ENCODE results near the gene PKD2L1. TPM values are rescaled to one million over a fixed set of nuclear protein-coding genes. Genes with fewer than 3 reads are reported as not detected.
A peak's percentile ranks its signal among the peaks of the same experiment; 100 is the strongest.
"Not testable (repeated sequence)": the region's sequence is repeated elsewhere in the genome, so short reads cannot be mapped to it uniquely, and the experiment has no call there.

The PKD2L1 gene
- polyA plus RNA-seq (ENCODE audit: insufficient read length in 12 of 12), result under 1 TPM in 6 of 12 donors, not detected in 6; 0.05 to 0.39 (median 0.18) TPM
- long read RNA-seq, donor 1, result 0 reads
- long read RNA-seq, donor 2, result 0 reads
- long read RNA-seq, donor 3, partial matches to known transcripts, result 13 of 13 reads
- long read RNA-seq, donor 3, other reads (novel, unspliced or antisense), result 0 of 13 reads
- long read RNA-seq, donor 4, result 0 reads
- long read RNA-seq, donor 5, result 0 reads
- long read RNA-seq, donor 6, result 0 reads
- long read RNA-seq, donor 7, result 0 reads
- long read RNA-seq, donor 8, result 0 reads
- long read RNA-seq, donor 9, result 0 reads
- long read RNA-seq, donor 10, result 0 reads
- long read RNA-seq, donor 11, result 0 reads

- no peak for DNase-seq
These were observed at the start of gene PKD2L1 for GRCh38 chr10:100330079-100330478. PKD2L1 (minus strand) TSS chr10:100330228; CDS start chr10:100330103, 125 bp downstream.

GRCh38 chr10:100377830-100378229, 47.8 kb upstream of the PKD2L1 start:
- DNase-seq, result no peak

- not testable (repeated sequence) for DNase-seq
These were observed 46.6 kb upstream of the PKD2L1 start for GRCh38 chr10:100376656-100377055.

GRCh38 chr10:100374677-100375353, 44.8 kb upstream of the PKD2L1 start:
- DNase-seq, result not testable (repeated sequence)

- DNase-seq, result no peak
These were observed 44.2 kb upstream of the PKD2L1 start for GRCh38 chr10:100374200-100374655.

- peak; percentile 94 for DNase-seq
These were observed 43.5 kb upstream of the PKD2L1 start for GRCh38 chr10:100373298-100374199.

GRCh38 chr10:100372415-100373297, 42.6 kb upstream of the PKD2L1 start:
- no peak for DNase-seq

- DNase-seq, result no peak
These were observed 41.5 kb upstream of the PKD2L1 start for GRCh38 chr10:100371482-100372027.

GRCh38 chr10:100370714-100371481, 40.9 kb upstream of the PKD2L1 start:
- DNase-seq, result no peak

GRCh38 chr10:100368721-100369120, 38.7 kb upstream of the PKD2L1 start:
- no peak for DNase-seq

- no peak for DNase-seq
These were observed 34.8 kb upstream of the PKD2L1 start for GRCh38 chr10:100364735-100365391.

GRCh38 chr10:100364175-100364574, 34.1 kb upstream of the PKD2L1 start:
- no peak for DNase-seq

- no peak for DNase-seq
These were observed 32.8 kb upstream of the PKD2L1 start for GRCh38 chr10:100362570-100363496.

GRCh38 chr10:100360234-100360633, 30.2 kb upstream of the PKD2L1 start:
- DNase-seq, result no peak

GRCh38 chr10:100359529-100360150, 29.6 kb upstream of the PKD2L1 start:
- DNase-seq, result no peak

- no peak for DNase-seq
These were observed 29.0 kb upstream of the PKD2L1 start for GRCh38 chr10:100359030-100359432.

- no peak for DNase-seq
These were observed 27.2 kb upstream of the PKD2L1 start for GRCh38 chr10:100357059-100357858.
